Duodenal mucosa (tissue), 2 donors: ENCODE data around the gene IL21.
"Not testable (repeated sequence)": the region's sequence is repeated elsewhere in the genome, so short reads cannot be mapped to it uniquely, and the experiment has no call there.

ENCODE experiments used
- H3K27ac ChIP-seq: one replicate; pipeline ENCODE4 v1.7.0; 2013; ENCODE audit warnings: low read depth, low read length
- H3K27me3 ChIP-seq, 2 donors: one replicate each; pipeline ENCODE4 v1.7.0; 2013; ENCODE audit warnings: low read length in 2 of 2, control low read depth in 1 of 2; ENCODE audit not compliant: insufficient read depth in 2 of 2, control insufficient read depth in 1 of 2
- H3K36me3 ChIP-seq, 2 donors: one replicate each; pipeline ENCODE4 v1.7.0; 2013; ENCODE audit warnings: low read length in 2 of 2, control low read depth in 1 of 2; ENCODE audit not compliant: insufficient read depth in 2 of 2, control insufficient read depth in 1 of 2
- H3K4me1 ChIP-seq, 2 donors: one replicate each; pipeline ENCODE4 v1.7.0; 2013; ENCODE audit warnings: low read length in 2 of 2, control low read depth in 1 of 2; ENCODE audit not compliant: insufficient read depth in 2 of 2, control insufficient read depth in 1 of 2
- H3K4me3 ChIP-seq, 2 donors: one replicate each; pipeline ENCODE4 v1.7.0; 2013; ENCODE audit warnings: low read length in 2 of 2, low read depth in 1 of 2
- H3K9ac ChIP-seq, 2 donors: one replicate each; pipeline ENCODE4 v1.7.0; 2013; ENCODE audit warnings: low read length in 2 of 2, low read depth in 1 of 2
- H3K9me3 ChIP-seq, 2 donors: one replicate each; pipeline ENCODE4 v1.7.0; 2013; ENCODE audit warnings: low read length in 2 of 2, control low read depth in 1 of 2; ENCODE audit not compliant: control insufficient read depth in 1 of 2

The IL21 gene

GRCh38 chr4:122577808-122578781, 42.8 kb downstream of the IL21 start:
- Histone ChIP-seq H3K27me3 (no peaks in the 10 kb centered on the region), H3K27ac (no peak overlapping the region), H3K4me3 (no peak overlapping the region), H3K4me1 (peaks cover 0 to 5% of the 10 kb centered on the region in 2 donors), H3K36me3 (no peaks in the 10 kb centered on the region), H3K9ac (no peak overlapping the region), H3K9me3 (no peaks in the 10 kb centered on the region)

- Histone ChIP-seq H3K4me1 (peaks cover 0 to 5% of the 10 kb centered on the region in 2 donors), H3K27ac (no peak overlapping the region), H3K9me3 (no peaks in the 10 kb centered on the region), H3K27me3 (no peaks in the 10 kb centered on the region), H3K9ac (no peak overlapping the region), H3K36me3 (no peaks in the 10 kb centered on the region), H3K4me3 (no peak overlapping the region)
Measured at GRCh38 chr4:122577189-122577553, 43.7 kb downstream of the IL21 start.

- peaks cover 0 to 5% of the 10 kb centered on the region in 2 donors for H3K4me1 ChIP-seq
- no peak overlapping the region for H3K9ac ChIP-seq
- H3K27ac ChIP-seq = no peak overlapping the region
- H3K27me3 ChIP-seq = no peaks in the 10 kb centered on the region
- H3K4me3 ChIP-seq = no peak overlapping the region
- H3K36me3 ChIP-seq = no peaks in the 10 kb centered on the region
- H3K9me3 ChIP-seq = no peaks in the 10 kb centered on the region
Measured at GRCh38 chr4:122576261-122577188, 44.3 kb downstream of the IL21 start.

- not testable (repeated sequence) for H3K27me3 ChIP-seq, H3K27ac ChIP-seq, H3K9ac ChIP-seq, H3K4me3 ChIP-seq, H3K4me1 ChIP-seq, H3K9me3 ChIP-seq, H3K36me3 ChIP-seq
Measured at GRCh38 chr4:122574347-122574746, 46.5 kb downstream of the IL21 start.

GRCh38 chr4:122562449-122562848, 58.4 kb downstream of the IL21 start:
- Histone ChIP-seq H3K27me3 (no peaks in the 10 kb centered on the region), H3K4me3 (no peak overlapping the region), H3K27ac (no peak overlapping the region), H3K36me3 (no peaks in the 10 kb centered on the region), H3K9me3 (no peaks in the 10 kb centered on the region), H3K9ac (no peak overlapping the region), H3K4me1 (no peaks in the 10 kb centered on the region)
